Measurements from ENCODE around the gene MRPL39. TPM values are rescaled to one million over a fixed set of nuclear protein-coding genes. Genes with fewer than 3 reads are reported as not detected.

Gene MRPL39
- total and polyA plus RNA-seq, 2 donors (not counting 1 experiment from before 2014, with no cell fraction given) = 10.1 to 19.7 TPM

DNA sequence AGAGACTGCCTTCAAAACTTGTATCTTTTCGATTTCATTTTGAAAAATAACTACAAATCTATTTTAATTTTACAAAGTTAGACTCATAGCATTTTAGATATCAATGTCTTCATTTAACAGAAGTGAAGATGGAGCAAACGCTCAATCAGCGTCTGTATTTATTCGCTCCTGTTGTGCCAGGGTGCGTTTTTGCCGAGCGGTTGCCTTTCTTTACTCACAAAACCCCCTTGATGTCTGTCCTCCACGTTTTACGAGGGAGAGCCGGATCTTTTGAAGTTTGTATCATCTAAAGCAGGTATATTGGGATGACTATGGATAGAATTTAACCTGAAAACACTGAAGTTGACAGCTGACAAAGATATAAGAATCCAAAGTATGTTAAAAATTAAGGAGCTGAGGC, 44.6 kb downstream of the MRPL39 start:
- H3K4me3 ChIP-seq (ENCODE audit: control extremely low read depth in 1 of 5, extremely low read depth in 1 of 5, insufficient read depth in 1 of 5, low read depth in 2 of 5, low read length in 4 of 5) = peak overlapping the region; percentile 52 to 86 (median 70)
- TF ChIP-seq, protein P1, sequence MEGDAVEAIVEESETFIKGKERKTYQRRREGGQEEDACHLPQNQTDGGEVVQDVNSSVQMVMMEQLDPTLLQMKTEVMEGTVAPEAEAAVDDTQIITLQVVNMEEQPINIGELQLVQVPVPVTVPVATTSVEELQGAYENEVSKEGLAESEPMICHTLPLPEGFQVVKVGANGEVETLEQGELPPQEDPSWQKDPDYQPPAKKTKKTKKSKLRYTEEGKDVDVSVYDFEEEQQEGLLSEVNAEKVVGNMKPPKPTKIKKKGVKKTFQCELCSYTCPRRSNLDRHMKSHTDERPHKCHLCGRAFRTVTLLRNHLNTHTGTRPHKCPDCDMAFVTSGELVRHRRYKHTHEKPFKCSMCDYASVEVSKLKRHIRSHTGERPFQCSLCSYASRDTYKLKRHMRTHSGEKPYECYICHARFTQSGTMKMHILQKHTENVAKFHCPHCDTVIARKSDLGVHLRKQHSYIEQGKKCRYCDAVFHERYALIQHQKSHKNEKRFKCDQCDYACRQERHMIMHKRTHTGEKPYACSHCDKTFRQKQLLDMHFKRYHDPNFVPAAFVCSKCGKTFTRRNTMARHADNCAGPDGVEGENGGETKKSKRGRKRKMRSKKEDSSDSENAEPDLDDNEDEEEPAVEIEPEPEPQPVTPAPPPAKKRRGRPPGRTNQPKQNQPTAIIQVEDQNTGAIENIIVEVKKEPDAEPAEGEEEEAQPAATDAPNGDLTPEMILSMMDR (IDR thresholded peaks at IDR 0.05) = no peak
- TF ChIP-seq EZH2 (IDR thresholded peaks at IDR 0.05; ENCODE audit: borderline replicate concordance, insufficient read depth, low read depth, low read length, poor library complexity, severe bottlenecking) = no peak
- H3K27ac ChIP-seq (ENCODE audit: low read length in 2 of 2) = peak overlapping the region; percentile 78 to 83
- 0% methylated on average over 2 of the region's 10 CpGs for WGBS (ENCODE audit: insufficient coverage)
- intact Hi-C loops (cut with micrococcal nuclease) = loop anchor here (1.0 to 10.0 kb wide), 4 partner anchors 44 to 388 kb away; partner anchors contain the start of genes ATP5PF, GABPA and MRPL39
- no peaks in the 10 kb centered on the region for H3K9me3 Mint-ChIP-seq (ENCODE audit: insufficient read depth)
- DNase-seq = no peak
- H4K20me1 ChIP-seq (ENCODE audit: control insufficient read depth, insufficient read depth, low read length, poor library complexity, severe bottlenecking) = no peaks in the 10 kb centered on the region
- no peaks in the 10 kb centered on the region for H3K27me3 Mint-ChIP-seq
- H3K4me1 Mint-ChIP-seq = peaks cover 65% of the 10 kb centered on the region
- H3K4me1 ChIP-seq (ENCODE audit: control insufficient read depth in 2 of 2, insufficient read depth in 2 of 2, low read length in 2 of 2) = peaks cover 40 to 49% of the 10 kb centered on the region in 2 donors
- H3K27ac Mint-ChIP-seq = peak overlapping the region; percentile 98
- H3K9ac ChIP-seq (ENCODE audit: low read length) = peak overlapping the region; percentile 76
- ChIA-PET POLR2A (interaction anchor here (0.6 kb wide), 1 partner anchor 57 kb away, joined by 3 read pairs; no protein-coding TSS in a partner anchor), CTCF (interaction anchor here (0.8 to 3.0 kb wide), 3 partner anchors 10 to 141 kb away, joined by 3 to 14 read pairs (median 12); no protein-coding TSS in a partner anchor)
- peaks cover 31% of the 10 kb centered on the region for H3K79me2 ChIP-seq (ENCODE audit: control insufficient read depth, insufficient read depth, low read length)
- peaks cover 0 to 3% of the 10 kb centered on the region in 2 experiments for H3K36me3 ChIP-seq (replicated peaks in 1 of 2; ENCODE audit: control extremely low read depth in 1 of 2, control insufficient read depth in 1 of 2, extremely low read depth in 1 of 2, insufficient read depth in 2 of 2, low read length in 1 of 2)
- H3K9me3 ChIP-seq (ENCODE audit: control extremely low read depth in 1 of 3, control insufficient read depth in 2 of 3, insufficient read depth in 1 of 3, low read length in 2 of 3) = no peaks in the 10 kb centered on the region
- H2AFZ ChIP-seq (ENCODE audit: insufficient read depth, low read depth, low read length, poor library complexity, severe bottlenecking) = peak overlapping the region; percentile 93
- H3K27me3 ChIP-seq (replicated peaks in 1 of 4; ENCODE audit: control extremely low read depth in 1 of 4, control insufficient read depth in 3 of 4, insufficient read depth in 4 of 4, low read length in 3 of 4) = no peaks in the 10 kb centered on the region
- peak overlapping the region; percentile 79 for H3K4me2 ChIP-seq (replicated peaks; ENCODE audit: low read depth, low read length, poor library complexity, severe bottlenecking)
- H3K4me3 Mint-ChIP-seq = peak overlapping the region; percentile 100
- no peak for ATAC-seq (ENCODE audit: low read depth)

Data from B cell (primary cell).